GM19397 (cell line): ENCODE measurements around the gene GNG7.
A peak's percentile ranks its signal among the peaks of the same experiment; 100 is the strongest.
"Not testable (repeated sequence)": the region's sequence is repeated elsewhere in the genome, so short reads cannot be mapped to it uniquely, and the experiment has no call there.

ENCODE experiments used
- ATAC-seq: cut with Tn5 transposase; IDR thresholded peaks from one replicate; pipeline ENCODE4 v1.9.1; 2021; ENCODE audit warnings: mild to moderate bottlenecking, moderate library complexity; ENCODE audit not compliant: unreplicated experiment

GNG7 gene

DNA sequence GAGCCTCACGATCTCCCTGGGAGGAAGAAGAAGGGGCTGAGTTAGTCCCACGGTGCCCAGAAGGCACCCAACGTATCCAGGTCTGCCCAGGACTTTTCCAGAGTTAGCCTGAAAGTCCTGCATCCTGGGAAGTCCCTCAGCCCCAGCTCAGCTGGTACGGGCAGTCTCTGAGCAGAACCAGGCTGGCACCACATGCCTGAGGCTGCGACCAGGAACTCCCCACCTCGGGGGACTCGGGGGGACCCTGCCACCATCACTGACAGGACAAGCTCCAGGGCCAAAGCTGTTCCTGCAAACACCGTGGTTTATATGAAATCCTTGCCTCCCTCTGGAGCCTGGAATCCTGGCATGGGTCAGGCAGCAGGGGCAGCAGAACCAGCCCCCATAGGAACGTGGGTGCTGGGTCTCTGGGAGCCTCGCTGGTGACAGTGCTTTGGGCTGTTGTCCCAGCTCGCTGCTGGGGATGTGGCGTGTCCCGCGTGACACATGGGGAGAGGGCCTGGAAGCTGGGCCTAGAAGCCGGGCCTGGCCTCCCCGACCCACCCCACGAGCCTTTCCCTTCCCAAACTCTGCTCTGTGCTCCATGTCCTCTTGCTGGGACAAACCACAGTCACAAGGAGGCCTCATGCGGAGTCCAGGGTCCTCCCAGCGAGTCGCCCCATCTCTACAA lies 55.5 kb downstream of the GNG7 start:
- ATAC-seq = no peak

DNA sequence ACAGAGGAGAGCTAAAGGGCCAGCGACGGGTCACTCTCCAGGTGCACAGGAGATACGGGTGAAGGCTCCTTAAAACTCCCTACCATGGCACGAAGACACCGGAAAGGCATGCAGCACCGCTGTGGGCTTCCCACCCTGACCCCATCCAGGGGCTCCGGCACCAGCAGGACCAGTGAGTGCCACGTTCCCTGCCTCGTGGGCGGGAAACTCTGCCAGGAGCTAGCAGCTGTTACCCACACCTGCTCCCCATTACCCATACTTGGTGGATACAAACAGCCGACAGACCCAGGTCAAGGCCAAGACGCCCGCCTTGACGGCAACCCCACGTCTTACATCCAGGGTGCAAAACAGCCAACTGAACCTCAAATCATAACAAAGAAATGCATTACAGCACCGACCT lies 56.7 kb downstream of the GNG7 start:
- ATAC-seq = no peak

DNA sequence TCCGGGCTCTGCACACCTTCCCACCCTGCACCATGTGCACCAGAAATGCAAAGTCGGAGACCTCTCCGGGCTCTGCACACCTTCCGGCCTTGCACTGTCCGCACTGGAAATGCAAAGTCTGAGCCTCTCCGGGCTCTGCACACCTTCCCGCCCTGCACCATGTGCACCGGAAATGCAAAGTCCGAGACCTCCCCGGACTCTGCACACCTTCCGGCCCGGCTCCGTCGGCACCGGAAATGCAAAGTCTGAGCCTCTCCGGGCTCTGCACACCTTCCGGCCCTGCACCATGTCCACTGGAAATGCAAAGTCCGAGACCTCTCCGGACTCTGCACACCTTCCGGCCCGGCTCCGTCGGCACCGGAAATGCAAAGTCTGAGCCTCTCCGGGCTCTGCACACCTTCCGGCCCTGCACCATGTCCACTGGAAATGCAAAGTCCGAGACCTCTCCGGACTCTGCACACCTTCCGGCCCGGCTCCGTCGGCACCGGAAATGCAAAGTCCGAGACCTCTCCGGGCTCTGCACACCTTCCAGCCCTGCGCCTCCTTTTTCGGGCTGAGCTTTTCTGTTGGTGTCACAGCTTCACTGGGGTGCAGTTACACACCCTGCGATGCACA lies 59.3 kb downstream of the GNG7 start:
- ATAC-seq = not testable (repeated sequence)

DNA sequence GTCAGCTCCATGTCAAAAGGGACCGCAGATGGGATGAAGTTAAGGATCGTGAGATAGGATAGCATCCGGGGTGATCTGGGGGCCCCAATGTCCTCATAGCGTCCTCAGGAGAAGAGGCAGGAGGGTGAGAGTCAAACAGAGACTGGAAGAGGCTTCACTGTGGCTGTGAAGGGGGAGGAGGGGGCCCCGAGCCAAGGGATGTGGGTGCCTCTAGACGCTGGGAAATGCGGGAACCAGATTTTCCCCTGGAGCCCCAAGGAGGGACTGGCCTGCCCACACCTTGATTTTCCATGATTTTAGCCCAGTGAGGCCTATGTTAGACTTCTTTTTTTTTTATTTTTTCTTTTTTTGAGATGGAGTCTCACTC lies 61.2 kb downstream of the GNG7 start:
- ATAC-seq = no peak

DNA sequence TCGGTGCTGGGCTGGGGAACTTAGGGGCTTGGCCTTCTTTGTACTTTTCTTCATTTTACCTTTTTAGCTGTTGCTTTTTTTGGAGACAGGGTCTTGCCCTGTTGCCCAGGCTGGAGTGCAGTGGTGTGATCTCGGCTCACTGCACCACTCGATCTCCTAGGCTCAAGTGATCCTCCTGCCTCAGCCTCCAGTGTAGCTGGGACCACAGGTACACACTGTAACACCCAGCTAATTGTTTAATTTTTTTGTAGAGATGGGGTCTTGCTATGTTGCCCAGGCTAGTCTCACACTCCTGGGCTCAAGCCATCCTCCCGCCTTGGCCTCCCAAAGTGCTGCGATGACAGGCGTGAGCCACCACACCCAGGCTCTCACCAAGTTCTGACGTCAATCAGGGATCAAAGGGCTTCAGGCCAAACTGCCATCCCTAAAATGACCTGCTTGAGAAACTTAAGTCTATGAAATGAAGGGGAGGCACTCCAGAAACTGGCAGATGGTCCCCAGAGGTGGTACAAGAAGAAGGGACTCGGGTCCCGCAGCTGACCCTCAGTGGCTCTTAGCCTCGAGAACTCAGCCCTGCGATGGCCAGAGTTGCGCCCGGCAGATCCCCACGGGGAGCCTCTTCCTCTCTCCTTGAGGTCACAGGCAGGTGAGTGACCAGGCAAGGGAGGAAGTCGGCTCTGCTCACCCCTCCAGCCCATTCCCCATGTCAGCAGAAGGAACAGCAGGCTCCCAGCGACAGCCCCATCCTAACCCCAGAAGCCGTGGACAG lies 61.7 kb downstream of the GNG7 start:
- ATAC-seq = no peak

DNA sequence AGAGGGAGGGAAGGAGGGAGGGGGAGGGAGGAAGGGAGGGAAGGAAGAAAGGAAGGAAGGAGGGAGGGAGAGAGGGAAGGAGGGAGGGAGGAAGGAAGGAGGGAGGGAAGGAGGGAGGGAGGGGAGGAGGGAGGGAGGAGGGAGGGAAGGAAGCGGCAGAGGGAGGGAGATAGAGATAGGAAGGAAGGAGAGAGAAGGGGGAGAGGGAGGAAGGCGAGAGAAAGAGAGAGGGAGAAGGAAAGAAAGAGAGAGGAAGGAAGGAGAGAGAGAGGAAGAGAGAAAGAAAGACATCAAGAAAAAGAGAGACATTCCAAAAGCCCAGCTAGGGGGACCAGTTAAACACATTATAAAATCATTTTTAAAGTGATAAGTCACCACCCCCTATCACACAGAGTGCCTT lies 62.5 kb downstream of the GNG7 start:
- no peak for ATAC-seq

DNA sequence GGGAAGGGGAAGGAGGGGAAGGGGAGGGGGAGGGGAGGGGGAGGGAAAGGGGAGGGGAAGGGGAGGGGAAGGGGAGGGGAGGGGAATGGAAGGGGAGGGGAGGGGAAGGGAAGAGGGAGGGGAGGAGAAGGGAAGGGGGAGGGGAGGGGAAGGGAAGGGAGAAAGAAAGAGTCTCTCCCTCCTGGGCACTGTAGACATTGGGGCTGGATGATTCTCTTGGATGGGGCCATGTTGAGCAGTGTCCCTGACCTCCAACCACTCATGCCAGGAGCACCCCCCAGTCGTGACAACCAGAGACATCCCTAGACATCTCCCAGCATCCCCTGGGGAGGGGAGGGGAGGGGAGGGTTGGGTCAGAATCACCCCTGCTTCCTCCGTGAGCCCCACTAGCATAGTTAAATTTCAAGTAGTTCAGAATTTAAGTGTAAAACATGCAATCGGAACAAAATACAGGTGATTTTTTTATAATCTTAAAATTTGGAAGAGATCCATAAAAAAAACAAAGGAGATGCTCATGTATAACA lies 64.0 kb downstream of the GNG7 start:
- ATAC-seq = no peak

DNA sequence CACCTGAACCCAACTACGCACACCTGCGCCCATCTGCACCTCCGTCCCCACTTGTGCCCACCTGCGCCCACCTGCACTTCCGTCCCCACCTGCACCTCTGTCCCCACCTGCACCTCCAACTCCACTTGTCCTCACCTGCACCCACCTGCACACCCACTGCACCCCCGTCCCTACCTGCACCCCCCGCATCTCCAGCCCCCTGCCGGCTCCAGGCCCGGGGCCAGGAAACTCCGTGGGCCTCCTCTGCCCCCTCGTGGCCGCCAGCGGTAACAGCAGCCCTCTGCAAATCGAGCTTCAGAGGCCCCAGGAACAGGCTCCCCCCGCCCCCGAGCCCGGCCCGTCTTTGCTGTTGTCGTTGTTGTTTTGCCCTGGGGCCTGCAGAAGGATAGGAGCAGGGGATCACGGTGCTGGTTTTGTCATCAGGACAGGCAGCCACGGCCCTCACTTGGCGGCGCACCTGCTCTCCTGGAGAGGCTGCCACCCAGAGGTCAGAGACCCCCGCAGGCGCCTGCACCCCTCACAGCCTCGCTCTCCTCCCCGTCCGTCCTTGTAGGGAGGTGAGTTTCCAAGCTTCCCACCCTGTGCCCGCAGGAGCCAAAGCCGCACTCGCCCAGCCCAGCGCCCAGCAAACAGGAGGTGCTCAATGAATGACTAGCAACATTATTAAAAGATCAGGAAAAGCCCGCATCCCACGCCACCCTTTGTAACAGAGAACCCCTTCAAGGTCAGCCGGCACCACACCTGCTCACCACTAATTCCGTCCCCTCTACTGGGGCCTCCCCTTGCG lies 65.4 kb downstream of the GNG7 start:
- ATAC-seq = no peak

DNA sequence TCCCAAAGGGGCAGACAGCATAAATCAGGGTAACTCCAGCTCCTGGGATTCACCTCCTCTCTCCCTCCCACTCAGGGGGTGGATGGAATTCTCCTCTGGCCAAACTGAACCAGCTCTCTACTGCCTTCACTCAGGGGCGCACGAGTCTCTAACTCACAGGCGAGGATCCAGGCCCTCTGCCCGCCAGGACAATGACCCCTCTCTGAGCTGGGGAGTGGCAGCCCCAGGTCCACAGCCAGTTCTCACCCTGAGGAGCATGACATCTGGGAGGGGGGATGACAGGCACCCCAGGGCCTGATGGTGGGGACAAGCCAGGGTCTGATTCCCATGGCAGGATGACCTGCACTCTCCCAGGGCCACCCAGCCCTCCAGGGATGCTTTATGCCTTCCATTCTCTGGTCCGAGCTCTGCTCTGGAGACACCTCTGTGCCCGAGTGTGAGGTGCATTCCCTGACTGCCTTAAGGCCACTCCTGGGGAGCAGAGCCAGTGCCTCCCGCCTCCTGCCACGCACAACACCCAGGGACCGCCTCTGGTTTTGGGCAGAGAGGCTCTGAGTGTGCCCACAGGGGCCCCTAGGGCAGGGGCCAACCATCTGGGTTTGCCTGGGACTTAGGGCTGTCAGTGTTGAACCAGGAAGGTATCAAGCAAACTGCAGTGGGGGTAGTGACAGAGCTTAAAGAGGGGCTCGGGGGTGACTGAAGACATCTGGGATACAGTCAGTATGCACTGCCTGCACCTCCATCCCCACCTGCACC lies 66.2 kb downstream of the GNG7 start:
- no peak for ATAC-seq

DNA sequence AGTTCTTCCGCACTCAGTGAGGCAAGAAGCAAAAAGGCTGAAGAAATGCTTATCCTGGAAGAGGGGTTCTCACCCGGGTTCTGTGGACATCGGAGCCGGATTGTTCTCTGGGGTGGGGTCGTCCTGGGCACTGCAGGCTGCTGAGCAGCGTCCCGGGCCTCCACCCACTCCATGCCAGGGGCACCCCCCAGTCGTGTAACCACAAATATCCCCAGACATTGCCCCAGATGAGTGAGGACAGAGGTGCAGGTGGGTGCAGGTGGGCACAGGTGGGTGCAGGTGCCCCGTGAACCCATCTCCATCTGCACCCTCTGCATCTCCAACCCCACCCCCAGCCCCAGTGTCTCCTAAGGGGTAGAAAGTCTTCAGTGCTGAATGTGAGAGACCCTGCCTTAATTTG lies 67.5 kb downstream of the GNG7 start:
- no peak for ATAC-seq

DNA sequence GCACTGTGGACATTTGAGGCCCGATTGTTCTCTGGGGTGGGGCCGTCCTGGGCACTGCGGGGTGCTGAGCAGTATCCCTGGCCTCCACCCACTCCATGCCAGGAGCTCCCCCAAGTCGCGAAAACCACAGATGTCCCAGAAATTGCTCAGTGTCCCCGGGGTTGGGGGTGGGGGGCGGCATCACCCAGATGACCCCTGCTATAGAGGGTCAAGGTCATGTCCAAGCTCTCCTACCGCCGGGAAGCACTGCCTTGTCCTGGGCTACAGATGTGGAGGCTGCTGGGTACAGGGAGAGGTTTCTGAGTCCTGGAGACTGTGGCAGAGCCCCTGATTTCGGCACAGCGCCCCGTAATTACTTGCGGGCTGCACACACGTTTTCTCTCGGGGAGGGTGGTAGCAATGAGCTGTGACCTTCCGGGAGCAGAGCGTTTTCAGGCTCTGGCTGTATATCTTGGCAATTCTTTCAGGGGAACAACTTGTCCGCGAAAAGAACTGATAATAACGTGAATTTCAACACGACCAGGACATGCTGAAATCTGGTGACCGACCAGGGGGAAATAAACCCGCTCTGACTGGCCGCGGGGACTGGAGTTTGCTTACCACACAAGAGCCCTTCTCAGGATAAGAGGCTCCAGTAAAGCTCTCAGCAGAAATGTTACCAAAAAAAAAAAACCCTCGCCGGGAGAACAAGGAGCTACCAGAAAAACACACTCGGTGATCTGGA lies 68.1 kb downstream of the GNG7 start:
- ATAC-seq = no peak

DNA sequence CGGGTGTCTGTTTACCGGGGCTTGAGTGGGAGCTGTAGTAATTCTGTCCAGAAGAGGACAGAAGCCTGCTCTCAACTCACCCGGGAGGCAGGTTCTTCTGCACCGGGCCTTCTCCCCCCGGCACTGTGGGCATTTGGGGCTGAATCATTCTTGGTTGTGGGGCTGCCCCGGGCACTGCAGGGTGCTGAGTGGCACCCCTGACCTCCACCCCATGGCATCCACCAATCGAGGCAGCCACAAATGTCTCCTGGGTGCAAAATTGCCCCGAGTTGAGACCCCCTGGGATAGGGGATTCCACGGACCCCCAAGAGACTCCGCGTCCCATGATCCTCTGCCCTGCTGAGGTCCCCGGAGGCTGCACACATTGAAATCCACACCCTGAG lies 68.8 kb downstream of the GNG7 start:
- no peak for ATAC-seq

DNA sequence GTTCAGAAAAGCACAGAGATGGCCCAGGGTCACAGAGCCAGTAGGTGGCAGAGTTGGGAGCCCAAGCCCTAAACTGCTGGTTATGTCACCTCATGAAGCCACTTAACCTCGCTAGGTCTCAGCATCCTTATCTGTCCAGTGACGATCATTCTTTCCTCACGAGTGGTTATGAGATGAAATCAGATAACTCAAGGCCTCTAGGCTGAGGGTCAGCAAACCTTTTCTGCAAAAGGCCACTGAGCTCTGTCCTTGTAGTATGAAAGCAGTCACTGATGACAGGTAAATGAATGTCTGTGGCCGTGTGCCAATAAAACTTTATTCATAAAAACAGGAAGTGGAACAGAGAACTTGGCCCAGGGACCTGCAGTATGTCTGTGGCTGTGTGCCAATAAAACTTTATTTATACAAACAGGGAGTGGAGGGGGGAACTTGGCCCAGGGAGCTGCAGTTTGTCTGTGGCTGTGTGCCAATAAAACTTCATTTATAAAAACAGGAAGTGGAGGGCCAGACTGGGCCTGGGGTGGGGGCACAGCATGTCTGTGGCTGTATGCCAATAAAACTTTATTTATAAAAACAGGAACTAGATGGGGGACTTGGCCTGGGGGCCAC lies 71.2 kb downstream of the GNG7 start:
- ATAC-seq = no peak

DNA sequence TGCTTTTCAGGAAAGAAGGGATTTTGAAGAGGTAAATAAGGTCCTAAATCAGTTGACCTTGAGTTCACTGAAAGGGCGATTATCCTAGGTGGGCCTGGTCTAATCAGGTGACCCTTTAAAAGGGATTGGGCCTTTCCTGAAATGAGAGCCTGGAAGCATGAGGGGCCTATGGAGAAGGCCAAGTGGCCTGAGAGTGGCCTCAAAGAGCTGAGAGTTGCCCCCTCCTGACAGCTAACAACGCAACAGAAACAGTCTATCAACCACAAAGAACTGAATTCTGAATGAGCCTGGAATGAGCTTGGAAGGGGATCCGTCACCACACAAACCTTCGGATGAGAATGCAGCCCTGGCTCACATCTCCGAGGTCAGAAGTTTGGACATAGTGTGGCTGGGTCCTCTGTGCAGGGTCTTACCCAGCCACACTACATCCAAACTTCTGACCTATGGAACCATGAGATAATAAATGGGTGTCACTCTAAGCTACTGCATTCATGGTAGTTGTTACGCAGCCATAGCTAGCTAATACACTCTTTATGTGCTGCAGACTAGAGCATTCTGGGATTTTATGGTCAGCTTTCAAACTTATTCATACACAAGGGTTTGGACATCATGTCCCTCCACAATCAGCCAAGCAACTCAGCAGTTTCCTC lies 72.0 kb downstream of the GNG7 start:
- no peak for ATAC-seq

DNA sequence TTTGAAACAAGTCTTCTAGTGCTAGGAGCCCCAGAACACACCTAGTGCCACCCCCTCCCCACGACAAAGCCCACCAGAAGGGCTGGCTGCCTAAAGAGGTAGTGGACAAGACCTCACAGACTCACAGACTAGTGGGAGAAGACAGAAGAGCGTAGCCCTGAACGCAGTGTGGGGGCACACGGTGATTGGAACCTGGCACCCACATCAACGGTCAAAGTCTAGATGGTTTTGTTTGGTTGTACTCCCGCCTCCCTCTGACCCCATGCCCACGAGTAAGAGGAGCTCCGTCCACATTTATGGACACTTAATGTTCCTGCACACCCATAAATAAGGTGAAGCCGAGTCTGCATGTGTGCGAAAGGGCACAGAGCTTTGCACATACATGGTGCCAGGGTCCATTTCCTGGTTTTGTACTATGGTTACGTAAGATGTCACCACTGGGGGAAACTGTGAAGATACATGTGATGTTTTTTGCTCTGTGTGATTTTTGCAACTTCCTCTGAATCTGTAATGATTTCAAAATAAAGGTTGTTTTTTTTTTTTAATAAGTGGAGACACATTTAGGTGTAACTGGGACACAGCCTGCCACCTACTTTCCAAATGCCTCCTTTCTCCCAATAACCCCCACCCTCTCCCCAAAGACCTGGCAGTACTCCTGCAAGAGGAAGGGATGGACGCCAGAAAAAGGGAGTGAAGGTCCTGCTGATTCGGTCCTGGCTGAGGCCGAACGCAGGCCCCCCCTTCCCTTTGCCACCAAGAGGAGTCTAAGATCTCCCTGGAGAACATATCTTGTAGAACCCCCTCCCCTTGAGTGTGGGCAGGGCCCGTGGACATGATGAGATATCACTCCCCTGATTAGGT lies 72.8 kb downstream of the GNG7 start:
- no peak for ATAC-seq

DNA sequence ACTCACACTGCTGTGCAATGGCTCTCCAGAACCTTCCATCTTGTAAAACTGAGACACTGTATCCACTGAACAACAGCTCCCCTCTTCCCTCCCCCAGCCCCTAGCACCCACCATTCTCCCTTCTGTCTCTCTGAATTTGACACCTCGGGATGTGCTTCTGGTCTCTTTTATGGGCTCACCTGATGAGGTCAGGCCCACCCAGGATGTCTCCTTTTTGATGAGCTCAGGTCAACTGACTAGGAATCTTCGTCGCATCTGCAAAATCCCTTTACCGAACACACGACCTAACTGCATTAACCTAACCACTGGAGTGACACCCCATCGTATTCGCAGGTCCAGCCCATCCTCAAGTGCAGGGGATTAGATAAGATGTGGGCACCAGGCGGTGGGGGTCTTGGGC lies 73.9 kb downstream of the GNG7 start:
- no peak for ATAC-seq

DNA sequence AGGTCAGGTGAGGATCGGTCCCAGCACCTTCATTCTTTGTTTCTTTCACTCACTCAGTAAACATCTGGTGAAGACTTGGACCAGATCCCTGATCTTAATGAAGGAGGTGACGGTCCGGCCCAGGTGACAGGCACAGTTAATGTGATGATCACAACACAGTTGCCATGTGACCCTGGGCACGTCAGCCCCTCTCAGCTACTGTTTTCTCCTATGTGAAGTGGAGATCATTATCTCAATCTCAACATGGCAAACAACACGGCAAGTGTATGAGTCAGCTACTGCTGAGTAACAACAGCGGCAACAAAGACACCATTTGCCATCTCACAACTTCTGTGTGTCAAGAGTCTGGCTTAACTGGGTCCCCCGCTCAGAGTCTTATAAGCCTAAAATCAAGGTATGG lies 74.6 kb downstream of the GNG7 start:
- no peak for ATAC-seq

DNA sequence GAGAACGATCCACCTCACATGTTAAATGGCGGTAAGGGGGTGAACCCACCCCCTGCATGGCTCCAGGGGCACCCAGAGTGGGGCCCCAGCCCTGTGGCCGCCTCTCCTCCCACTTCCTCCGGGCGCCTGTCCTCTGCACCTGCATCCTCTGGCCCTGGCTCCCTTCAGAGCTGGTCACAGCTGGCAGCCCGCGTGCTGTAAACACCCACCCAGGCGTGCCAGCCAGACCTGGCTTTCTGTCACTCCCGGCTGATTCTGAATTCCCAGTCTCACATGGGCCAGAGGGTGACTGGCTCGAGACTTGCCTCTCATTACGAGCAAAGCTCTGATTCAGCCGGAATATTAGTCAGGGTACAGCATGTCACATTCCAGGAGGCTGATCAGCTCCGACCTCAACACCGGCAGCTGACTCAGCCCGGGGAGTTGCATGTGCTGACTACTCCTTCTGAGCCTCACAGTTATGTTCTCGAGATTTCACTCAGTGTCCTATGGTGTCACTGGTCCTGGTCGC lies 75.1 kb downstream of the GNG7 start:
- peak; percentile 32 for ATAC-seq
